ENCODE data around the gene GSTP1. TPM values are rescaled to one million over a fixed set of nuclear protein-coding genes. Genes with fewer than 3 reads are reported as not detected.

GSTP1 gene
- total and polyA plus RNA-seq, 9 of the 15 experiments (the other 6 are each of a cell fraction or from before 2014, with no cell fraction given), result 592 to 2,150 (median 1,204) TPM

GRCh38 chr11:67583247-67584204 lies at the start of gene GSTP1 (continued):
- no peak for TF ChIP-seq RAD51 (IDR thresholded peaks at IDR 0.05; ENCODE audit: borderline replicate concordance, low read depth)
- peak; percentile 49 for TF ChIP-seq RBM22 (IDR thresholded peaks at IDR 0.05; ENCODE audit: low read depth, low read length, poor library complexity, severe bottlenecking)
- no peak for TF ChIP-seq MECOM (CRISPR knock-in tag; IDR thresholded peaks at IDR 0.05)
- no peak for TF ChIP-seq TEAD2 (tag; IDR thresholded peaks at IDR 0.05)
- 0 out of 2 replicates have a peak, but pooled peaks have one; percentile 21 for TF ChIP-seq ZNF766 (CRISPR knock-in tag; conservative IDR thresholded peaks at IDR 0.05)
- no peak for TF ChIP-seq ZNF644 (tag; IDR thresholded peaks at IDR 0.05; ENCODE audit: low read depth)
- TF ChIP-seq ZNF699 (CRISPR knock-in tag; IDR thresholded peaks at IDR 0.05; ENCODE audit: insufficient replicate concordance), result no peak
- no peak for TF ChIP-seq PTRF (tag; IDR thresholded peaks at IDR 0.05)
- TF ChIP-seq ZNF518B (CRISPR knock-in tag; IDR thresholded peaks at IDR 0.05), result no peak
- peak; percentile 100 for TF ChIP-seq ZBTB7A (IDR thresholded peaks at IDR 0.05; ENCODE audit: borderline replicate concordance, control insufficient read depth, low read depth, low read length)
- no peak for TF ChIP-seq U2AF2 (optimal IDR thresholded peaks at IDR 0.05; ENCODE audit: low read depth, low read length)
- no peak for TF ChIP-seq BMI1 (IDR thresholded peaks at IDR 0.05; ENCODE audit: low read length)
- no peak for TF ChIP-seq DIDO1 (tag; IDR thresholded peaks at IDR 0.05; ENCODE audit: low read depth)
- TF ChIP-seq TBL1XR1 (IDR thresholded peaks at IDR 0.05; ENCODE audit: low read length in 2 of 2), result peak; percentile 23 to 26; a peak in 1 of 4 replicates
- no peak for TF ChIP-seq ZBTB43 (CRISPR knock-in tag; IDR thresholded peaks at IDR 0.05)
- no peak for TF ChIP-seq RHOXF2B (CRISPR knock-in tag; conservative IDR thresholded peaks at IDR 0.05)
- no peak for TF ChIP-seq LEF1 (IDR thresholded peaks at IDR 0.05)
